ENCODE data around the gene RAB5IF. TPM values are rescaled to one million over a fixed set of nuclear protein-coding genes. Genes with fewer than 3 reads are reported as not detected.

RAB5IF gene
- total and polyA plus RNA-seq, 9 of the 15 experiments (the other 6 are each of a cell fraction or from before 2014, with no cell fraction given), result 26.5 to 198 (median 134) TPM

- peak; percentile 31; the same call in 1 of the 2 replicates for TF ChIP-seq NFRKB (IDR thresholded peaks at IDR 0.05; ENCODE audit: low read depth)
- TF ChIP-seq NFE2 (IDR thresholded peaks at IDR 0.05; ENCODE audit: low read depth), result peak; percentile 89
- TF ChIP-seq EWSR1 (IDR thresholded peaks at IDR 0.05; ENCODE audit: borderline replicate concordance, low read depth, partially characterized antibody), result no peak
- peak in 1 of 2 experiments; percentile 10; a peak in 1 of 4 replicates for TF ChIP-seq SIN3A (IDR thresholded peaks at IDR 0.05; ENCODE audit: borderline replicate concordance in 2 of 2, control insufficient read depth in 1 of 2, low read depth in 2 of 2, low read length in 2 of 2)
- 0 out of 2 replicates have a peak, but pooled peaks have one; percentile 58 for TF ChIP-seq ZNF282 (CRISPR knock-in tag; IDR thresholded peaks at IDR 0.05)
- peak; percentile 85 for TF ChIP-seq CEBPB (tag; IDR thresholded peaks at IDR 0.05)
- TF ChIP-seq MAFK (IDR thresholded peaks at IDR 0.05; ENCODE audit: low read length), result peak; percentile 33; the same call in 1 of the 2 replicates
- no peak for TF ChIP-seq SP1 (CRISPR knock-in tag; IDR thresholded peaks at IDR 0.05)
- TF ChIP-seq REST (IDR thresholded peaks at IDR 0.05; ENCODE audit: borderline replicate concordance), result no peak
- no peak for TF ChIP-seq REST (CRISPR knock-in tag; IDR thresholded peaks at IDR 0.05; ENCODE audit: low read depth)
- peak; percentile 75; the same call in 1 of the 2 replicates for TF ChIP-seq ZBTB7A (IDR thresholded peaks at IDR 0.05; ENCODE audit: borderline replicate concordance, control insufficient read depth, low read depth, low read length)
- 0 out of 2 replicates have a peak, but pooled peaks have one; percentile 20 for TF ChIP-seq POLR2AphosphoS5 (IDR thresholded peaks at IDR 0.05; ENCODE audit: control insufficient read depth, insufficient read depth, low read depth, low read length)
- TF ChIP-seq RBM22 (IDR thresholded peaks at IDR 0.05; ENCODE audit: low read depth, low read length, poor library complexity, severe bottlenecking), result peak; percentile 7
- no peak for TF ChIP-seq ZNF639 (CRISPR knock-in tag; conservative IDR thresholded peaks at IDR 0.05 in 1 of 2, IDR thresholded peaks at IDR 0.05 in 1 of 2)
- peak; percentile 66 for TF ChIP-seq SAP30 (IDR thresholded peaks at IDR 0.05; ENCODE audit: borderline replicate concordance, insufficient read depth, low read depth, low read length, poor library complexity, severe bottlenecking)
- peak; percentile 64; the same call in 1 of the 2 replicates for TF ChIP-seq BACH1 (tag; IDR thresholded peaks at IDR 0.05)
Measured at GRCh38 chr20:36606158-36607066, 833 bp downstream of the RAB5IF start (continued).

All from K562 (cell line).